ENCODE measurements around the gene IFIH1. TPM values are rescaled to one million over a fixed set of nuclear protein-coding genes. Genes with fewer than 3 reads are reported as not detected.

IFIH1 gene
- total RNA-seq, 1 experiment from 2014 or later: 7.8 TPM

GRCh38 chr2:162256591-162256991 lies 61.9 kb downstream of the IFIH1 start:
- DNase-seq (peak; percentile 43), ATAC-seq (peak; percentile 21)
- no peaks in the 10 kb centered on the region for H3K27me3 ChIP-seq (ENCODE audit: low read length)
- no peak for TF ChIP-seq EZH2 (IDR thresholded peaks at IDR 0.05; ENCODE audit: low read length, unreplicated experiment)
- no peak for TF ChIP-seq CTCF (conservative IDR thresholded peaks at IDR 0.05; ENCODE audit: low read depth, low read length)
- no peak for TF ChIP-seq EZH2phosphoT487 (IDR thresholded peaks at IDR 0.05; ENCODE audit: borderline replicate concordance, low read length)
- CTCF ChIA-PET: no interaction called here
- POLR2A ChIA-PET (ENCODE audit: unreplicated experiment): no interaction called here
- H3K4me2 ChIP-seq (ENCODE audit: low read length): no peak overlapping the region
- H3K9me3 ChIP-seq (ENCODE audit: low read length): no peaks in the 10 kb centered on the region
- H4K20me1 ChIP-seq (ENCODE audit: low read length): no peaks in the 10 kb centered on the region
- intact Hi-C loops (cut with micrococcal nuclease): no loop called here
- no peak overlapping the region for H3K9ac ChIP-seq (ENCODE audit: low read length)
- H3K4me3 ChIP-seq (ENCODE audit: low read length): no peak overlapping the region
- H3K79me2 ChIP-seq (ENCODE audit: low read length): no peaks in the 10 kb centered on the region
- H3K4me1 ChIP-seq (ENCODE audit: insufficient read depth, low read length): peaks cover 25% of the 10 kb centered on the region
- peaks cover 5% of the 10 kb centered on the region for H3F3A ChIP-seq (ENCODE audit: low read length, unreplicated experiment)
- no peak overlapping the region for H3K27ac ChIP-seq (ENCODE audit: low read length)
- no peaks in the 10 kb centered on the region for H3K9me2 ChIP-seq (replicated peaks; ENCODE audit: low read length)
- H2AFZ ChIP-seq (ENCODE audit: low read length): no peak overlapping the region
- BruUV-seq (replicated peaks): no TSS peak
- H3K36me3 ChIP-seq (ENCODE audit: low read depth, low read length): no peaks in the 10 kb centered on the region

- Histone ChIP-seq H2AFZ (ENCODE audit: low read length) (no peak overlapping the region), H3K27me3 (ENCODE audit: low read length) (no peaks in the 10 kb centered on the region), H3K4me1 (ENCODE audit: insufficient read depth, low read length) (peaks cover 9% of the 10 kb centered on the region; the same call in 1 of the 2 replicates), H3F3A (ENCODE audit: low read length, unreplicated experiment) (no peaks in the 10 kb centered on the region), H3K36me3 (ENCODE audit: low read depth, low read length) (no peaks in the 10 kb centered on the region), H3K9me3 (ENCODE audit: low read length) (no peaks in the 10 kb centered on the region), H3K4me2 (ENCODE audit: low read length) (no peak overlapping the region), H3K9ac (ENCODE audit: low read length) (no peak overlapping the region), H4K20me1 (ENCODE audit: low read length) (no peaks in the 10 kb centered on the region), H3K4me3 (ENCODE audit: low read length) (no peak overlapping the region), H3K9me2 (replicated peaks; ENCODE audit: low read length) (no peaks in the 10 kb centered on the region), H3K79me2 (ENCODE audit: low read length) (no peaks in the 10 kb centered on the region), H3K27ac (ENCODE audit: low read length) (no peak overlapping the region)
- ChIA-PET CTCF (no interaction called here), POLR2A (ENCODE audit: unreplicated experiment) (no interaction called here)
- ATAC-seq (no peak), DNase-seq (no peak)
- no TSS peak for BruUV-seq (replicated peaks)
- no peak for TF ChIP-seq CTCF (conservative IDR thresholded peaks at IDR 0.05; ENCODE audit: low read depth, low read length)
- TF ChIP-seq EZH2 (IDR thresholded peaks at IDR 0.05; ENCODE audit: low read length, unreplicated experiment): no peak
- no peak for TF ChIP-seq EZH2phosphoT487 (IDR thresholded peaks at IDR 0.05; ENCODE audit: borderline replicate concordance, low read length)
- intact Hi-C loops (cut with micrococcal nuclease): no loop called here
These were observed 64.1 kb downstream of the IFIH1 start for GRCh38 chr2:162254236-162254871.

GRCh38 chr2:162253435-162253834 lies 65.0 kb downstream of the IFIH1 start:
- Histone ChIP-seq H3K9me2 (replicated peaks; ENCODE audit: low read length) (no peaks in the 10 kb centered on the region), H3K27me3 (ENCODE audit: low read length) (no peaks in the 10 kb centered on the region), H4K20me1 (ENCODE audit: low read length) (no peaks in the 10 kb centered on the region), H3K9ac (ENCODE audit: low read length) (no peak overlapping the region), H3K9me3 (ENCODE audit: low read length) (no peaks in the 10 kb centered on the region), H2AFZ (ENCODE audit: low read length) (no peak overlapping the region), H3K27ac (ENCODE audit: low read length) (no peak overlapping the region), H3K36me3 (ENCODE audit: low read depth, low read length) (no peaks in the 10 kb centered on the region), H3K4me2 (ENCODE audit: low read length) (no peak overlapping the region), H3K4me3 (ENCODE audit: low read length) (no peak overlapping the region), H3K4me1 (ENCODE audit: insufficient read depth, low read length) (peaks cover 9% of the 10 kb centered on the region; the same call in 1 of the 2 replicates), H3K79me2 (ENCODE audit: low read length) (no peaks in the 10 kb centered on the region), H3F3A (ENCODE audit: low read length, unreplicated experiment) (no peaks in the 10 kb centered on the region)
- TF ChIP-seq CTCF (conservative IDR thresholded peaks at IDR 0.05; ENCODE audit: low read depth, low read length): no peak
- no peak for TF ChIP-seq EZH2phosphoT487 (IDR thresholded peaks at IDR 0.05; ENCODE audit: borderline replicate concordance, low read length)
- no peak for TF ChIP-seq EZH2 (IDR thresholded peaks at IDR 0.05; ENCODE audit: low read length, unreplicated experiment)
- ATAC-seq (no peak), DNase-seq (no peak)
- intact Hi-C loops (cut with micrococcal nuclease): no loop called here
- POLR2A ChIA-PET (ENCODE audit: unreplicated experiment): no interaction called here
- CTCF ChIA-PET: no interaction called here
- BruUV-seq (replicated peaks): no TSS peak
